Neural progenitor cell (in vitro differentiated cells): ENCODE measurements around the gene NDUFA7. TPM values are rescaled to one million over a fixed set of nuclear protein-coding genes. Genes with fewer than 3 reads are reported as not detected.

Experiments used
- DNase-seq: peaks from one replicate; pipeline ENCODE4 v3.0.0-alpha.2; 2016; ENCODE audit warnings: low spot score
- H2AFZ ChIP-seq: fragments of 200-600 bp; sonication (generic); replicated peaks from 2 replicates; pipeline ENCODE4 v1.6.1; 2016; ENCODE audit warnings: antibody characterized with exemption
- H3F3A ChIP-seq: fragments of 200-600 bp; sonication (generic); 2 replicates; pipeline ENCODE4 v1.6.1; 2016; ENCODE audit warnings: antibody characterized with exemption, low read depth
- H3K27ac ChIP-seq: fragments of 200-600 bp; sonication (generic); 2 replicates; pipeline ENCODE4 v1.5.1; 2016; ENCODE audit warnings: mild to moderate bottlenecking
- H3K27me3 ChIP-seq: fragments of 200-600 bp; sonication (generic); 2 replicates; pipeline ENCODE4 v1.6.1; 2016; ENCODE audit warnings: mild to moderate bottlenecking, moderate library complexity
- H3K36me3 ChIP-seq: fragments of 200-600 bp; sonication (generic); 2 replicates; pipeline ENCODE4 v1.5.1; 2016
- H3K4me1 ChIP-seq: fragments of 200-600 bp; sonication (generic); 2 replicates; pipeline ENCODE4 v1.6.1; 2016; ENCODE audit warnings: mixed run types
- H3K4me2 ChIP-seq: fragments of 200-600 bp; sonication (generic); 2 replicates; pipeline ENCODE4 v1.6.1; 2016
- H3K4me3 ChIP-seq: fragments of 200-600 bp; sonication (generic); 2 replicates; pipeline ENCODE4 v1.5.1; 2016
- H3K79me2 ChIP-seq: fragments of 200-600 bp; sonication (generic); 2 replicates; pipeline ENCODE4 v1.6.1; 2016; ENCODE audit warnings: low read depth
- H3K9ac ChIP-seq: fragments of 200-600 bp; sonication (generic); 2 replicates; pipeline ENCODE4 v1.6.1; 2016
- H3K9me3 ChIP-seq: fragments of 200-600 bp; sonication (generic); 2 replicates; pipeline ENCODE4 v1.5.1; 2016; ENCODE audit warnings: low read depth
- H4K20me1 ChIP-seq: fragments of 200-600 bp; sonication (generic); 2 replicates; pipeline ENCODE4 v1.6.1; 2016; ENCODE audit warnings: low read depth
- H3K27ac Mint-ChIP-seq: 3 replicates; pipeline ENCODE4 v1.8.0; 2021; ENCODE audit warnings: mixed read lengths
- H3K27me3 Mint-ChIP-seq: 2 replicates; pipeline ENCODE4 v1.8.0; 2022; ENCODE audit warnings: low read depth, mild to moderate bottlenecking, inconsistent platforms, moderate library complexity, mixed read lengths; ENCODE audit not compliant: insufficient read depth
- H3K36me3 Mint-ChIP-seq: 3 replicates; pipeline ENCODE4 v1.8.0; 2021; ENCODE audit warnings: mixed read lengths
- H3K4me1 Mint-ChIP-seq: 3 replicates; pipeline ENCODE4 v1.8.0; 2021; ENCODE audit warnings: mixed read lengths
- H3K4me3 Mint-ChIP-seq: 3 replicates; pipeline ENCODE4 v1.8.0; 2021; ENCODE audit warnings: mild to moderate bottlenecking, moderate library complexity, mixed read lengths
- H3K9me3 Mint-ChIP-seq: 3 replicates; pipeline ENCODE4 v1.8.0; 2020; ENCODE audit warnings: mixed read lengths
- CTCF ChIP-seq: fragments of 200-600 bp; sonication (generic); IDR thresholded peaks from 2 replicates; pipeline ENCODE4 v1.5.1; 2017; ENCODE audit warnings: antibody characterized with exemption, mild to moderate bottlenecking
- EZH2 ChIP-seq: fragments of 200-600 bp; sonication (generic); IDR thresholded peaks from 2 replicates; pipeline ENCODE4 v1.6.1; 2017; ENCODE audit warnings: antibody characterized with exemption, mild to moderate bottlenecking, moderate library complexity
- EZH2phosphoT487 ChIP-seq: fragments of 200-600 bp; sonication (generic); IDR thresholded peaks from 2 replicates; pipeline ENCODE4 v1.6.1; 2017; ENCODE audit warnings: antibody characterized with exemption
- total RNA-seq: library from RNA; depleted of rRNA; stranded (reverse); fragments of >200 nt; gene quantifications from 2 replicates; pipeline ENCODE4 v1.2.3, GENCODE V29; 2015; ENCODE audit warnings: low replicate concordance

NDUFA7 gene
- total RNA-seq, 1 donor from 2014 or later = 21.0 TPM

DNA sequence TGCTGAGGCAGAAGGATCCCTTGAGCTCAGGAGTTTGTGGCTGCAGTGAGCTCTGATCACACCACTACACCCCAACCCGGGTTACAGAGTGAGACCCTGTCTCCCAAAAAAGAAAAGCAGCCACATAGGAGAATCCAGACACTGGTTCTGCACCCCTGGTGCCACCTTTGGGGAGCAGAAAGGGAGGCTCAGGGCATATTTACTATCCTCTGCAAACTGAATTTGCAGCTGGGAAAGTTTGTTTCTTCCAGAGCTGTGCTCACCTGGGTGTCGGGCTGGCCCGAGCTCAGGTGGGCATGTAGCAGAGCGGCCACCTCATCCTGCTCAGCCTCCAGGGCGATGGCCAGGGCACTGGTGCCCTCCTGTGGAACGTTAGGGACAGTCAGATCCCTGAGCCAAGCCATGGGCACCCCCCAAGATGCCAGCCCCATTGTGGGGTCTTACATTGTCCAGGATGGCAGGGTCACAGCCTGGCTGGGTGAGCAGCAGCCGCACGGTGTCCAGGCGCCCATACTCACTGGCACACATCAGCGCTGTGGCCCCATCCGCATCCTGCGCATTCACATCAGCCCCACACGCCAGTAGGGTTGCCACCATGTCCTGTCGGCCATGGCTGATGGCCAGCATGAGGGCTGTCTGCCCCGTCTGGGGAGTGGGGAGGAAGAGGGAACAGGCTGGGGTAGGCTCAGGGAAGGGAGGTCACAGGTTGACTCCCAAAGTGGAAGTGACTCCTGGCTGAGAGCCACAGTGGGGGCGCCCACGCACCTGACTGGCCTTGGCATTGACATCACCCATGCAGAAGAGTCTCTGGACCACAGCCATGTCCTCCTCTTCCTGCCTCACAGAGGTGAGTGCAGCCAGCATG, 3.2 kb upstream of the NDUFA7 start:
- TF ChIP-seq CTCF = peak; percentile 7
- TF ChIP-seq EZH2phosphoT487 = no peak
- TF ChIP-seq EZH2 = no peak
- Histone ChIP-seq H3K9ac (no peak overlapping the region), H3K4me1 (peaks cover 15% of the 10 kb centered on the region), H3K4me2 (no peak overlapping the region), H3F3A (peaks cover 26% of the 10 kb centered on the region), H3K27me3 (peaks cover under 1% of the 10 kb centered on the region), H3K9me3 (no peaks in the 10 kb centered on the region), H4K20me1 (peaks cover 23% of the 10 kb centered on the region), H3K4me3 (no peak overlapping the region), H3K79me2 (peaks cover 41% of the 10 kb centered on the region), H3K27ac (no peak overlapping the region), H3K36me3 (no peaks in the 10 kb centered on the region), H2AFZ (no peak overlapping the region)
- Mint-ChIP-seq H3K4me1 (peaks cover 19% of the 10 kb centered on the region), H3K27me3 (peaks cover 10% of the 10 kb centered on the region), H3K9me3 (no peaks in the 10 kb centered on the region), H3K4me3 (no peak overlapping the region), H3K36me3 (peaks cover 4% of the 10 kb centered on the region), H3K27ac (no peak overlapping the region)
- DNase-seq = no peak

GRCh38 chr19:8323781-8324185, 2.6 kb upstream of the NDUFA7 start:
- Histone ChIP-seq H3K9me3 (no peaks in the 10 kb centered on the region), H3K27ac (no peak overlapping the region), H3F3A (peaks cover 26% of the 10 kb centered on the region), H4K20me1 (peaks cover 23% of the 10 kb centered on the region), H3K4me2 (no peak overlapping the region), H3K4me1 (peaks cover 15% of the 10 kb centered on the region), H3K4me3 (no peak overlapping the region), H3K27me3 (no peaks in the 10 kb centered on the region), H3K36me3 (no peaks in the 10 kb centered on the region), H3K79me2 (peaks cover 47% of the 10 kb centered on the region), H3K9ac (no peak overlapping the region), H2AFZ (no peak overlapping the region)
- peaks cover 4% of the 10 kb centered on the region for H3K36me3 Mint-ChIP-seq
- H3K27ac Mint-ChIP-seq = no peak overlapping the region
- no peaks in the 10 kb centered on the region for H3K9me3 Mint-ChIP-seq
- DNase-seq = no peak
- H3K4me1 Mint-ChIP-seq = peaks cover 19% of the 10 kb centered on the region
- TF ChIP-seq EZH2phosphoT487 (no peak), CTCF (no peak), EZH2 (no peak)
- peak overlapping the region; percentile 96 for H3K4me3 Mint-ChIP-seq
- H3K27me3 Mint-ChIP-seq = peaks cover 10% of the 10 kb centered on the region

DNA sequence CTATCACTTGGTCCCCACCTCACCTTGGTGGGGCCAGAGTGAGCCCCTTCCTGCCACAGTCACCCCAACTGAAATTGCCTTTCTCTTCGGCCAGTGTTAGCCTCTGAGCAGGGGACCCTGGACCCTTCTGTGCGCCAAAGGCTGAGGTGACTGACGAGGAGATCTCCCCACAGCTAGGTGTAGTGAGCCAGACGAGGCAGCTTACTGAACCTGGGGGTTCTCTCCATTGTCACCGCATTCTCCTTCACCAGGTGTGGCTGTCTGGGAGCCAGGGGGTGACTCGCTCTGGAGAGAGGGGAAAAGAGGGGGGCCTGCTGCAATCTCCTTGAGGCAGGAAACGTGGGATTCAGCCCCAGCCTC, 1.4 kb upstream of the NDUFA7 start:
- TF ChIP-seq CTCF (no peak), EZH2 (no peak), EZH2phosphoT487 (no peak)
- H4K20me1 ChIP-seq = peaks cover 23% of the 10 kb centered on the region
- H3K4me1 Mint-ChIP-seq = peaks cover 19% of the 10 kb centered on the region
- no peaks in the 10 kb centered on the region for H3K9me3 Mint-ChIP-seq
- H3K27me3 ChIP-seq = no peaks in the 10 kb centered on the region
- H3F3A ChIP-seq = peaks cover 26% of the 10 kb centered on the region
- peak overlapping the region; percentile 96 for H3K4me3 Mint-ChIP-seq
- peak overlapping the region; percentile 99 for H3K9ac ChIP-seq
- H3K4me3 ChIP-seq = peak overlapping the region; percentile 96
- no peak overlapping the region for H3K27ac Mint-ChIP-seq
- no peak for DNase-seq
- H3K36me3 ChIP-seq = no peaks in the 10 kb centered on the region
- H3K27ac ChIP-seq = no peak overlapping the region
- peaks cover 5% of the 10 kb centered on the region for H3K27me3 Mint-ChIP-seq
- peaks cover 15% of the 10 kb centered on the region for H3K4me1 ChIP-seq
- no peak overlapping the region for H2AFZ ChIP-seq
- peak overlapping the region; percentile 99 for H3K4me2 ChIP-seq
- no peaks in the 10 kb centered on the region for H3K9me3 ChIP-seq
- H3K79me2 ChIP-seq = peaks cover 50% of the 10 kb centered on the region
- H3K36me3 Mint-ChIP-seq = peaks cover 4% of the 10 kb centered on the region
